GM20000 (cell line): Measurements from ENCODE around the gene GCN1.

Experiments used
- DNase-seq: peaks from one replicate; pipeline ENCODE4 v3.0.0; 2012; ENCODE audit warnings: low spot score
- CTCF ChIP-seq: IDR thresholded peaks from 2 replicates; pipeline ENCODE4 v1.5.1; 2012; ENCODE audit warnings: mild to moderate bottlenecking, control low read depth; ENCODE audit errors: extremely low read depth, missing control alignments

GCN1 gene

DNA sequence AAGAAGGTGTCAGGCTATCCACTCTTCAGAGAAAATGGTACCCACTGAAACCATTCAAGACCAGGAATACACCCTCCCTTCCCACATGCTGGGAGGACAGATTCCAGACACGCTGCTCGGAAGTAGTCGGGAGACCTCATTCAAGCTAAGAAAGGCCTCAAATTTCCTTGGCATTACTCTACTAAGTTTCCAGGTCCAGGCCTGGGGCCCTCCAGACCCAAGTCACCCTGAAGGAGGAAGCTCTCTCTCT, 33.5 kb upstream of the GCN1 start:
- DNase-seq = no peak
- no peak for TF ChIP-seq CTCF

DNA sequence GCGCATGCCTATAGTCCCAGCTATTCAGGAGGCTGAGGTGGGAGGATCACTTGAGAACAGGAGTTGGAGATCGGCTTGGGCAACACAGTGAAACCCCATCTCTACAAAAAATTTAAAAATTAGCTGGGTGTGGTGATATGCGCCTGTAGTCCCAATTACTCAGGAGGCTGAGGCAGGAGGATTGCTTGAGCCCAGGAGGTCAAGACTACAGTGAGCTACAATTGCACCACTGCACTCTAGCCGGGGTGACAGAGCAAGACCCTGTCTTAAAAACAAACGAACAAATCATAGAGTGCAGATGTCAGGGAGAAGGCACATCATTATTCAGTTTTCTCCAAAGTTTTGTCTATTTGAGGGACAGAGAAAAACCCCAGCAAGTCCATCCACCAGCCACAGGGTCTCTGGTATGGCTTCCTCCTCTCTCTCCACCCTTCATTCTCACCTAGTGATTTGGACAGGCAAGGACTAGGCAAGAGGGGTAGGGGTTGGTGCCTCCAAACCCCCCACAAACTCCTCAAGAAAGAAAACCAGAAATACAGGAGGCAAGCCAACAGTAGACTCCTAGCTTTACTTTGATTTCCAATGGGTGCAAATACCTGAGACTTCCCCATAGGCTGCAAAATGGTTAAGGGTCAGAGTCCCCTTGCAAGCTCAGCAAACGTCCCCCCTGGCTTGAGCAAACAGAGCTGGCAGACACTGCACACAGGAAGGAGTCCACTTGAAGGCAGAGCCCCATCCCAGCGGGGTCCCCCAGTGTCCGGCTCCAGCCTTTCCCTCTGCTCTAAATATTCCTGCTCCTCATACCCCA, 32.9 kb upstream of the GCN1 start:
- no peak for TF ChIP-seq CTCF
- no peak for DNase-seq

- TF ChIP-seq CTCF = peak; percentile 32
- peak; percentile 84 for DNase-seq
Measured at GRCh38 chr12:120225852-120226640, 31.5 kb upstream of the GCN1 start.

- no peak for DNase-seq
- TF ChIP-seq CTCF = no peak
Measured at GRCh38 chr12:120225200-120225558, 30.7 kb upstream of the GCN1 start.

DNA sequence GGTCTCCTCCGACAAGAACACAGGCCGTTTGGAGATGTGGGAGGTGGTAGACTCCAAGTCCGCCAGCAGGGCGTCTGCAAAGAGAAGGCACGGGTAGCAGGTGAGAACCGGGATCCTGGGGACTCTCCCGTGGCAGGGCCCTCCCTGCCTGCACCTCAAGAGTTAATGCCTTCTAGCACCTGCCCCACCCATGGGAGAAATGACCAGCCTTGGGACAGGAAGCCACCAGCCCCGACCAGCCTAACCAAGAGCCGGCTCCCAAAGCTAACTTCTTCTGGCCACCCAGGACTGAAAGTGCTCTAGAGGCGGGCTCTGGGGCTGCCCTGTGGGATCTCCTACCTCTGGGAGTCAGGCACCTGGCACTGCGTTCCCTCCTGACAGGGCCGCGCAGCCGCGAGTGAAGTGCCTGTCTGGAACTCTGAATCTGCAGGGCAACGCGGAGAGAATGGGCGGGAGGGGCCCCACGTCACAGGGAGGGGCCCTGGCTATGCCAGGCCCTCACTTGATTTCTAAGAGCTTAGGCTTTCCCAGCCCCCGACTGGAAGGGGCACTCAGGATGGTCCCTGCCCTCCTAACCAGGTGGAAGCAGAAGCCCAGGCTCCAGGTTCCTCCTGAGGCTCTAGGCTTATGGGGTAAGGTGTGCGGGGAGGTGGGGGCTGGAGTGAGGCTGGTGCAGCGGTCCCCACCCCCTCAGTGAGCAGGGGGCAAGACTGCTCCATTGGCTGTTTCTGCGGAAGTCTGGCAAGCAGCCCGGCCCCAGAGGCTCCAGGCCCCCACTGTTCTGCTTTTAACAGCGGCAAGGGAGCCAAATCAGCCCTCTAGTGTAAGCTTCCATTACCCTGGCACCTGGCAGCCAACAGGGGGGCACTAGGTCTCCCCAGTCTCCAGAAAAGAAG, 30.0 kb upstream of the GCN1 start:
- TF ChIP-seq CTCF = no peak
- no peak for DNase-seq

GRCh38 chr12:120223458-120224303, 29.2 kb upstream of the GCN1 start:
- no peak for DNase-seq
- no peak for TF ChIP-seq CTCF
